ENCODE results near the gene SNX5. TPM values are rescaled to one million over a fixed set of nuclear protein-coding genes. Genes with fewer than 3 reads are reported as not detected.

Gene SNX5
- total and polyA plus RNA-seq, 2 of the 13 experiments (the other 11 are each of a cell fraction or from before 2014, with no cell fraction given): 664 to 1,040 TPM

DNA sequence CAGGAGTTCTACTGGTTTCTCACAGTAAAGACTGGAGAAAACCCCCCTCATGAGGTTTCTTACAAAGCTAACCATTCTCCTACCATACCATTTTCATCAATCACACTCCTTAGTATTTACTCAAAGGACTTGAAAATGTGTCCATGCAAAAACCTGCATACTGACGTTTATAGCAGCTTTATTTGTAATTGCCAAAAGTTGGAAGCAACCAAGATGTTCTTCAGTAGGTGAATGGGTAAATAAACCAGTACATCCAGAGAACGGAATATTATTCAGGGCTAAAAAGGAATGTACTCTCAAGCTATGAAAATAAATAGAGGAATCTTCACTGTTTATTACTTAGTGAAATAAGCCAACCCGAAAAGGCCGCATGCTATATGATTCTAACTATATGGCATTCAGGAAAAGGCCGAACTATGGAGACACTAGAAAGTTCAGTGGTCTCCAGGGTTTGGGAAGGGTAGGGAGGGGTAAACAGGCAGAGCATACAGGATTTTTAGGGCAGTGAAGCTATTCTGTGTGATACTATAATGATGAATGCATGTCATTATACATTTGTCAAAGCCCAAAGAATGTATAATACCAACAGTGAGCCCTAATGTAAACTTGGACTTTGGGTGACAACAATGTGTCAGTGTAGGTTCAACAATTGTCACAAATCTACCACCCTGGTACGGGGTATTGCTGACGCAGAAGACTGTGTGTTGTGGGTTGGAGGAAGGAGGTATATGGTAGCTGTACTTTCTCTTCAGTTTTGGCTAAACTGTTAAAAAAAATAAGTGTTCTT lies 50.6 kb downstream of the SNX5 start (continued):
- TF ChIP-seq ZBTB21 (CRISPR knock-in tag; IDR thresholded peaks at IDR 0.05) (peak; percentile 82), PBX3 (CRISPR knock-in tag; IDR thresholded peaks at IDR 0.05; ENCODE audit: borderline replicate concordance) (no peak), REXO4 (CRISPR knock-in tag; IDR thresholded peaks at IDR 0.05; ENCODE audit: borderline replicate concordance) (no peak), ZXDC (CRISPR knock-in tag; IDR thresholded peaks at IDR 0.05) (no peak), ZNF44 (CRISPR knock-in tag; IDR thresholded peaks at IDR 0.05) (no peak), SOX5 (CRISPR knock-in tag; IDR thresholded peaks at IDR 0.05; ENCODE audit: borderline replicate concordance) (peak; percentile 91), THYN1 (CRISPR knock-in tag; IDR thresholded peaks at IDR 0.05; ENCODE audit: borderline replicate concordance, low read depth) (no peak), JARID2 (CRISPR knock-in tag; IDR thresholded peaks at IDR 0.05; ENCODE audit: insufficient replicate concordance) (no peak), MAF1 (CRISPR knock-in tag; IDR thresholded peaks at IDR 0.05; ENCODE audit: borderline replicate concordance) (no peak), SALL2 (CRISPR knock-in tag; IDR thresholded peaks at IDR 0.05) (no peak), ARID4A (CRISPR knock-in tag; IDR thresholded peaks at IDR 0.05; ENCODE audit: borderline replicate concordance) (no peak)
- TF ChIP-seq, protein P1, sequence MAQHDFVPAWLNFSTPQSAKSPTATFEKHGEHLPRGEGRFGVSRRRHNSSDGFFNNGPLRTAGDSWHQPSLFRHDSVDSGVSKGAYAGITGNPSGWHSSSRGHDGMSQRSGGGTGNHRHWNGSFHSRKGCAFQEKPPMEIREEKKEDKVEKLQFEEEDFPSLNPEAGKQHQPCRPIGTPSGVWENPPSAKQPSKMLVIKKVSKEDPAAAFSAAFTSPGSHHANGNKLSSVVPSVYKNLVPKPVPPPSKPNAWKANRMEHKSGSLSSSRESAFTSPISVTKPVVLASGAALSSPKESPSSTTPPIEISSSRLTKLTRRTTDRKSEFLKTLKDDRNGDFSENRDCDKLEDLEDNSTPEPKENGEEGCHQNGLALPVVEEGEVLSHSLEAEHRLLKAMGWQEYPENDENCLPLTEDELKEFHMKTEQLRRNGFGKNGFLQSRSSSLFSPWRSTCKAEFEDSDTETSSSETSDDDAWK (CRISPR knock-in tag; IDR thresholded peaks at IDR 0.05): no peak
- TF ChIP-seq, protein P2, sequence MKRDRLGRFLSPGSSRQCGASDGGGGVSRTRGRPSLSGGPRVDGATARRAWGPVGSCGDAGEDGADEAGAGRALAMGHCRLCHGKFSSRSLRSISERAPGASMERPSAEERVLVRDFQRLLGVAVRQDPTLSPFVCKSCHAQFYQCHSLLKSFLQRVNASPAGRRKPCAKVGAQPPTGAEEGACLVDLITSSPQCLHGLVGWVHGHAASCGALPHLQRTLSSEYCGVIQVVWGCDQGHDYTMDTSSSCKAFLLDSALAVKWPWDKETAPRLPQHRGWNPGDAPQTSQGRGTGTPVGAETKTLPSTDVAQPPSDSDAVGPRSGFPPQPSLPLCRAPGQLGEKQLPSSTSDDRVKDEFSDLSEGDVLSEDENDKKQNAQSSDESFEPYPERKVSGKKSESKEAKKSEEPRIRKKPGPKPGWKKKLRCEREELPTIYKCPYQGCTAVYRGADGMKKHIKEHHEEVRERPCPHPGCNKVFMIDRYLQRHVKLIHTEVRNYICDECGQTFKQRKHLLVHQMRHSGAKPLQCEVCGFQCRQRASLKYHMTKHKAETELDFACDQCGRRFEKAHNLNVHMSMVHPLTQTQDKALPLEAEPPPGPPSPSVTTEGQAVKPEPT (CRISPR knock-in tag; IDR thresholded peaks at IDR 0.05; ENCODE audit: low read depth): no peak
- TF ChIP-seq, protein P3, sequence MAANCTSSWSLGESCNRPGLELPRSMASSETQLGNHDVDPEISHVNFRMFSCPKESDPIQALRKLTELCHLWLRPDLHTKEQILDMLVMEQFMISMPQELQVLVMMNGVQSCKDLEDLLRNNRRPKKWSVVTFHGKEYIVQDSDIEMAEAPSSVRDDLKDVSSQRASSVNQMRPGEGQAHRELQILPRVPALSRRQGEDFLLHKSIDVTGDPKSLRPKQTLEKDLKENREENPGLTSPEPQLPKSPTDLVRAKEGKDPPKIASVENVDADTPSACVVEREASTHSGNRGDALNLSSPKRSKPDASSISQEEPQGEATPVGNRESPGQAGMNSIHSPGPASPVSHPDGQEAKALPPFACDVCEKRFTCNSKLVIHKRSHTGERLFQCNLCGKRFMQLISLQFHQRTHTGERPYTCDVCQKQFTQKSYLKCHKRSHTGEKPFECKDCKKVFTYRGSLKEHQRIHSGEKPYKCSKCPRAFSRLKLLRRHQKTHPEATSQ (CRISPR knock-in tag; IDR thresholded peaks at IDR 0.05; ENCODE audit: borderline replicate concordance): no peak
